PC-9 (cell line): ENCODE data around the gene PCDHGB2.

ENCODE experiments used
- CTCF ChIP-seq: fragments of 200-600 bp; sonication (generic); conservative IDR thresholded peaks from 2 replicates; pipeline ENCODE4 v1.6.1; 2017; ENCODE audit warnings: mixed run types, antibody characterized with exemption, mild to moderate bottlenecking, moderate library complexity
- EZH2 ChIP-seq: fragments of 200-600 bp; sonication (generic); IDR thresholded peaks from 2 replicates; pipeline ENCODE4 v1.8.0; 2017; ENCODE audit warnings: antibody characterized with exemption, low read depth

GRCh38 chr5:141356950-141357349, 2.8 kb upstream of the PCDHGB2 start:
- TF ChIP-seq CTCF: no peak
- no peak for TF ChIP-seq EZH2
